HT1080 (cell line): ENCODE data around the gene MEIOC. TPM values are rescaled to one million over a fixed set of nuclear protein-coding genes. Genes with fewer than 3 reads are reported as not detected.

ENCODE experiments used
- DNase-seq: peaks from one replicate; pipeline ENCODE4 v3.0.0-alpha.2; 2015; ENCODE audit warnings: low read depth
- small RNA-seq: library from RNA; depleted of rRNA; stranded (forward); fragments of <200 nt; gene quantifications from one replicate; pipeline ENCODE3, GENCODE V24; 2014
- total RNA-seq: library from RNA; depleted of rRNA; stranded (reverse); fragments of >200 nt; shearing (Covaris generic); gene quantifications from 2 replicates; pipeline ENCODE4 v1.2.3, GENCODE V29; 2014; rRNA removed

Gene MEIOC
- total RNA-seq, 1 experiment from 2014 or later, result 0.02 TPM

DNA sequence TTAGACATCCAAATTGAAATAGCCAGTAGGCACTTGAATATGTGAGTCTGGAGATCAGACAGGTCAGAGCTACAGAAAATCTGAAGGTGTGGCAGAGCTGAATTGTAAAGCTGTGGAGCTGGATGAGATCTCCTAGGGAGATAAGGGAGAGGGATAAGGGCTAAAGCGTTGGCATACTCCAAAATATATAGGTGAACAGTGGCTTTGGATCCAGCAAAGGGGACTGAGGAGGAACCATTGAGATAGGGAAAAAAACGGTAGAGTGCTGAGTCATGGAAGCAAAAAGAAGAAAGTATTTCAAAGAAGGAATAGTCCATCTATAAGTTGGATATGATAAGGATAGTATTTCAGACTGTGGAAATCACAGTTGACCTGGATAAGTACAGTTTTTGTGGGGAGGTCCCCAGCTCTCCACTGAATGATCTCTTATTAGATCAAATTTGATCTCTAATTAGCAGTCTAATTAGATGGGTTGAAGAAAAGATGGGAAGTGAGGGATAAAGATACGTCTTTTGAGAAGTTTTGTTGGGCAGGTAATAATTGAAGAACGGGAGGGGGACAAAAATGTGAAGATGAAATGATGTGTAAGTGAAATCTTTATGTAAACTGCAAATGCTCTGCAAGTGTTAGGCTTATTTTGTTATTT, 51.6 kb downstream of the MEIOC start:
- DNase-seq, result no peak

DNA sequence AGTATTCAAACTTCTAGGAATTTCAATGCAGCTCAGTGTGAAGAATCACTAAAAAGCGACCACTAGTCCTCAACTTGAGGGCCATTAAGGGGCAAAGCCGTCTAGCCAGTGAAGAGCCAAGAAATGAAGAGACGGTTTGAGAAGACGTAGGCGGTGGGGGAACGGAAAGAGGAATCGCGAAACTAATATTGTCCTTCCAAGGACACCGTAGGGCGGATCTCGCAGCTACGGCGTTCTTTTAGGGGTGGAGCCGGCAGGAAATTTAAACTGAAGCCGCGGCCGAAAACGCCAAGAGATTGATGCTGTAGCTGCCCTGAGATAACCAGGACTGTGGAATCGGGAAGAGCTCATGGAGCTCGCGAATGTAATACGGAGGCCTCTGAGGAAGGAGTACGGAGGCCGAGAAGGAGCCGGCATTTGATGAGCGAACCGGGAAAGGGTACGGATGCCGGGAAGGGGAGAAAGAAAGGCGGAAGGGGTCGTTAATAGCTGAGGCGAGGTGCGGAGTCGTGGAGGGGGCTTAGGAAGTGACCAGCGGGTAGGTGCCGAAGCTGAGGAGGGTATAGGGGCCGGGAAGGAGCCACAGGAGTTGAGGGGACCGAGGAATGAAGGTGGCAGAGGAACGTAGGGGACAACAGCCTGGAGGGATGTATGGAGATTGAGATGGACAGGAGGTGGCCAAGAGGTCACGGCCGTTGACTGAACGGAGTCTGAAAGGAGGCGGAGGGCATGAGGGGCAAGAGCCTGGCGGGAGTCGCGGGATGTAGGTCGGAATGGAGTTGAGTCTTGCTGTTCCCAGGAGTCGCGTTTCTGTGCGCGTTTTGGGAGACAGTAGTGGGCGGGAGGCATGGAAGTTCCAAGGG, 52.4 kb downstream of the MEIOC start, which contains the start of gene DBF4B:
Gene DBF4B (plus strand): TSS at position 265 of the 863 bp plus-strand sequence. CDS start 156 bp downstream, at position 421.
- peak; percentile 90 for DNase-seq

DNA sequence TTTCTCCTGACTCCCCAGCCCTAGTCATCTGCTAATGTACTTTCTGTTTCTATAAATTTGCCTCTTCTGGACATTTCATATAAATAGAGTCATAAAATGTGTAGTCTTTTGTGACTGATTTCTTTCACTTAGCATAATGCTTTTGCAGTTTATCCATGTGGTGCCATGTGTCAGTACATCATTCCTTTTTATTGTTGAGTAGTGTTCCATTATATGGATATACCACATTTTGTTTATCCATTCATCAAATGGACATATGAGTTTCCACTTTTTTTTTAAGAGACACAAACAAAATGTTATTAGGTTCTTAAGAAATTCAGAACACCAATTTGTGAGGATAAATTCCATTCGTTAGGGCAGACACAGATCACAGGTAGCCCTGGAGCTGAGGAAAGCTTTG, 63.2 kb downstream of the MEIOC start:
- DNase-seq, result no peak

DNA sequence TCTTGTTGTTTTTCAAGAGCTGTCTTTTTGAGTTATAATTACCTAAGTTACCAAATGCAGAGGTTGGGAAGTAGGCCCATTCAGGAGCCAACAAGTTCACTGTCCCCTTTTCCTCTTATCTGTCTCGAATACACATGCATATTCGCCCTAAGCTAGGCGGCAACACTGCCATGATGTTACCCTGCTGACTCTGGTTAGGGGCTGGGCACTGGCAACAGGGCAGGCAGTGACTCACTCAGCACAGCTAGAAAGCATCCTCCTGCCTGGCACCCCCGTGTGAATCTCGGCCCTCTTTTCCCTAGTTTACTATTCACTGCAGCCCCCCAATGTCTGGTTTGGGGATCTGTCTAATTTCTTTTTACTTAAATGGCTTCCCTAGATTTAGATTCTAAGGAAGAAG, 66.0 kb downstream of the MEIOC start:
- DNase-seq, result no peak

Small RNAs within 50 kb of the gene (small RNA-seq; reads per million reads assigned to genes)
- gene RN7SL819P (not detected), gene SMCO4P1 (not detected)

Other genes with a start within 250 kb of the MEIOC start
- gene GPATCH8, start 153.1 kb upstream of the MEIOC start, total RNA-seq, result 9.6 and 13.2 TPM in 2 replicates
- gene FZD2, start 99.0 kb upstream of the MEIOC start, total RNA-seq, result 9.7 and 14.6 TPM in 2 replicates
- 40.9 and 41.3 TPM in 2 replicates for gene CCDC43, start 33.3 kb downstream of the MEIOC start, total RNA-seq
- 11.4 and 11.6 TPM in 2 replicates for gene DBF4B, start 52.2 kb downstream of the MEIOC start, total RNA-seq
- 2.8 and 3.4 TPM in 2 replicates for gene ADAM11, start 102.5 kb downstream of the MEIOC start, total RNA-seq
- 26.0 and 42.7 TPM in 2 replicates for gene GJC1, start 173.8 kb downstream of the MEIOC start, total RNA-seq
- not detected in 2 replicates for gene HIGD1B, start 191.4 kb downstream of the MEIOC start, total RNA-seq
- gene EFTUD2, start 243.0 kb downstream of the MEIOC start, total RNA-seq, result 122 and 137 TPM in 2 replicates